B cell (primary cell): Measurements from ENCODE around the gene GRID2. TPM values are rescaled to one million over a fixed set of nuclear protein-coding genes. Genes with fewer than 3 reads are reported as not detected.

Source experiments
- ATAC-seq: fragments of 200-7000 bp; cut with Tn5 transposase; one replicate; pipeline ENCODE4 v1.10.0; 2021; ENCODE audit warnings: low read depth, mild to moderate bottlenecking, moderate number of reproducible peaks, moderate library complexity
- CTCF ChIA-PET: fragments of 350-600 bp; sonication (Branson Sonifier 250); formaldehyde crosslinking; loops from one replicate; lab custom pipeline; 2021; ENCODE audit warnings: antibody characterized with exemption, inconsistent platforms; lab: Charles Lee
- POLR2A ChIA-PET: fragments of 350-600 bp; sonication (Branson Sonifier 250); formaldehyde crosslinking; loops from one replicate; lab custom pipeline; 2021; ENCODE audit warnings: antibody characterized with exemption; lab: Charles Lee
- DNase-seq: peaks from one replicate; pipeline ENCODE4 v3.0.0; 2013
- H2AFZ ChIP-seq: 2 replicates; pipeline ENCODE4 v1.6.1; 2012; ENCODE audit warnings: mild to moderate bottlenecking, low read depth, low read length; ENCODE audit not compliant: insufficient read depth, poor library complexity, severe bottlenecking
- H3K27ac ChIP-seq, 2 donors: 1 replicate in 1 of 2; 2 replicates in 1 of 2; pipeline ENCODE4 v1.5.1; 2012 to 2013; ENCODE audit warnings: low read length in 2 of 2, mild to moderate bottlenecking in 2 of 2, moderate library complexity in 1 of 2
- H3K27me3 ChIP-seq, 4 experiments: fragments of 200-600 bp in 1 of 4; sonication (generic) in 1 of 4; replicated peaks in 1 of 4; 1 replicate in 2 of 4; 2 replicates in 2 of 4; pipeline versions ENCODE4 v1.6.1 to v1.7.0; 2013 to 2016; ENCODE audit warnings: low read length in 3 of 4, mild to moderate bottlenecking in 2 of 4, mixed read lengths in 1 of 4, moderate library complexity in 1 of 4; ENCODE audit not compliant: insufficient read depth in 4 of 4, control insufficient read depth in 3 of 4; ENCODE audit errors: control extremely low read depth in 1 of 4
- H3K36me3 ChIP-seq, 2 experiments: replicated peaks in 1 of 2; 1 replicate in 1 of 2; 2 replicates in 1 of 2; pipeline versions ENCODE4 v1.6.1 to v1.7.1; 2013; ENCODE audit warnings: low read length in 1 of 2; ENCODE audit not compliant: insufficient read depth in 2 of 2, control insufficient read depth in 1 of 2; ENCODE audit errors: control extremely low read depth in 1 of 2, extremely low read depth in 1 of 2
- H3K4me1 ChIP-seq, 2 donors: fragments of 200-600 bp in 1 of 2; sonication (generic) in 1 of 2; 1 replicate in 1 of 2; 2 replicates in 1 of 2; pipeline versions ENCODE4 v1.5.1 to v1.6.1; 2013 to 2017; ENCODE audit warnings: low read length in 2 of 2; ENCODE audit not compliant: control insufficient read depth in 2 of 2, insufficient read depth in 2 of 2
- H3K4me2 ChIP-seq: replicated peaks from 2 replicates; pipeline ENCODE3; 2012; ENCODE audit warnings: mild to moderate bottlenecking, low read depth, low read length; ENCODE audit not compliant: poor library complexity, severe bottlenecking
- H3K4me3 ChIP-seq, 5 experiments: fragments of 200-600 bp in 1 of 5; sonication (generic) in 1 of 5; 1 replicate in 3 of 5; 2 replicates in 2 of 5; pipeline versions ENCODE4 v1.5.1 to v1.7.0; 2011 to 2016; ENCODE audit warnings: low read length in 4 of 5, mild to moderate bottlenecking in 4 of 5, low read depth in 2 of 5, control low read depth in 1 of 5, moderate library complexity in 1 of 5; ENCODE audit not compliant: insufficient read depth in 1 of 5; ENCODE audit errors: control extremely low read depth in 1 of 5, extremely low read depth in 1 of 5
- H3K79me2 ChIP-seq: fragments of 200-600 bp; sonication (generic); one replicate; pipeline ENCODE4 v1.6.0; 2016; ENCODE audit warnings: low read length; ENCODE audit not compliant: control insufficient read depth, insufficient read depth
- H3K9ac ChIP-seq: fragments of 200-600 bp; sonication (generic); 2 replicates; pipeline ENCODE4 v1.6.1; 2017; ENCODE audit warnings: mild to moderate bottlenecking, low read length, moderate library complexity
- H3K9me3 ChIP-seq, 3 donors: one replicate each; pipeline versions ENCODE4 v1.6.1 to v1.7.1; 2013; ENCODE audit warnings: low read length in 2 of 3; ENCODE audit not compliant: control insufficient read depth in 2 of 3, insufficient read depth in 1 of 3; ENCODE audit errors: control extremely low read depth in 1 of 3
- H4K20me1 ChIP-seq: 2 replicates; pipeline ENCODE4 v1.6.0; 2012; ENCODE audit warnings: mild to moderate bottlenecking, low read length; ENCODE audit not compliant: insufficient read depth, control insufficient read depth, poor library complexity, severe bottlenecking
- H3K27ac Mint-ChIP-seq: one replicate; pipeline ENCODE4 v1.8.0; 2021; ENCODE audit warnings: mixed read lengths
- H3K27me3 Mint-ChIP-seq: one replicate; pipeline ENCODE4 v1.8.0; 2021; ENCODE audit warnings: mixed read lengths
- H3K4me1 Mint-ChIP-seq: one replicate; pipeline ENCODE4 v1.8.0; 2021; ENCODE audit warnings: mixed read lengths
- H3K4me3 Mint-ChIP-seq: one replicate; pipeline ENCODE4 v1.8.0; 2021; ENCODE audit warnings: mixed read lengths
- H3K9me3 Mint-ChIP-seq: one replicate; pipeline ENCODE4 v1.8.0; 2022; ENCODE audit warnings: mixed read lengths; ENCODE audit not compliant: insufficient read depth
- EZH2 ChIP-seq: IDR thresholded peaks from 2 replicates; pipeline ENCODE4 v1.6.1; 2012; ENCODE audit warnings: borderline replicate concordance, low read depth, mild to moderate bottlenecking, moderate library complexity, low read length; ENCODE audit not compliant: insufficient read depth, poor library complexity, severe bottlenecking
- WGBS: methylation state at CpG from one replicate; pipeline ENCODE4 v1.1.5; 2013; ENCODE audit warnings: missing lambda C conversion rate; ENCODE audit not compliant: insufficient coverage; 5-methylcytosine and 5-hydroxymethylcytosine counted together
- intact Hi-C: fragments of 100-400 bp; cut with micrococcal nuclease; formaldehyde crosslinking; loops from one replicate; pipeline ENCODE4 v1.10.0; 2022
- polyA plus RNA-seq: library from polyadenylated mRNA; depleted of rRNA; stranded (reverse); fragments of >200 nt; gene quantifications from 2 replicates; pipeline ENCODE4 v1.2.3, GENCODE V29; 2012
- total RNA-seq, 2 donors: library from RNA; stranded (reverse); fragments of 120-200 nt in 1 of 2; gene quantifications; 1 replicate in 1 of 2; 2 replicates in 1 of 2; pipeline versions ENCODE4 v1.2.3 to v1.2.4, GENCODE V29; 2013 to 2022
- TF ChIP-seq, protein P1 (sequence below): fragments of 200-600 bp; IDR thresholded peaks from one replicate; pipeline ENCODE4 v1.8.0; 2022; ENCODE audit warnings: antibody characterized with exemption, mild to moderate bottlenecking

GRID2 gene
- total and polyA plus RNA-seq, 2 donors (not counting 1 experiment from before 2014, with no cell fraction given), result not detected

DNA sequence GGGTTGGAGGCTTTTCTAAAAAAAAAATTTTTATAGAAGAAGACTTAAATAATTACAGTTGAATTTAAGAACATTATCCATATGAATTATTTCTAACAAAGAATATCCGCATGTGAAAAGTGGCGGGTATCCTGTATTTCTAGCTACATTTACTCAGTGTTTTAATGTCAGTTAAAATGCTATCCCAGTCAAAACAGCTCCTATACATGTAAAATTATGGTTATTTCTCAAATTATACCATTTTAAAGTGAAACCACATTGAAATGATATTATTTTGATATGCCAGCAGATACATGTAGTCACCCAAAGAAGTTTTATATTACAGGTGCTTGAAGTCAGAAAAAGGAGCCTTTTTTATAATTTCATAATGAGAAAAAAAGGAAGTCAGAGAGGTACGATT lies 1356.3 kb downstream of the GRID2 start:
- H3K9ac ChIP-seq, result no peak overlapping the region
- no peak overlapping the region for H2AFZ ChIP-seq
- H3K9me3 ChIP-seq, result no peaks in the 10 kb centered on the region
- no peak overlapping the region for H3K27ac ChIP-seq
- no peaks in the 10 kb centered on the region for H3K36me3 ChIP-seq
- intact Hi-C loops, result no loop called here
- Mint-ChIP-seq H3K4me3 (no peak overlapping the region), H3K9me3 (no peaks in the 10 kb centered on the region), H3K4me1 (no peaks in the 10 kb centered on the region), H3K27me3 (no peaks in the 10 kb centered on the region), H3K27ac (no peak overlapping the region)
- H4K20me1 ChIP-seq, result no peaks in the 10 kb centered on the region
- no CpG with 5 or more reads among the region's 3 CpGs for WGBS
- H3K4me2 ChIP-seq, result no peak overlapping the region
- DNase-seq, result no peak
- no peak for TF ChIP-seq EZH2
- TF ChIP-seq, protein P1, sequence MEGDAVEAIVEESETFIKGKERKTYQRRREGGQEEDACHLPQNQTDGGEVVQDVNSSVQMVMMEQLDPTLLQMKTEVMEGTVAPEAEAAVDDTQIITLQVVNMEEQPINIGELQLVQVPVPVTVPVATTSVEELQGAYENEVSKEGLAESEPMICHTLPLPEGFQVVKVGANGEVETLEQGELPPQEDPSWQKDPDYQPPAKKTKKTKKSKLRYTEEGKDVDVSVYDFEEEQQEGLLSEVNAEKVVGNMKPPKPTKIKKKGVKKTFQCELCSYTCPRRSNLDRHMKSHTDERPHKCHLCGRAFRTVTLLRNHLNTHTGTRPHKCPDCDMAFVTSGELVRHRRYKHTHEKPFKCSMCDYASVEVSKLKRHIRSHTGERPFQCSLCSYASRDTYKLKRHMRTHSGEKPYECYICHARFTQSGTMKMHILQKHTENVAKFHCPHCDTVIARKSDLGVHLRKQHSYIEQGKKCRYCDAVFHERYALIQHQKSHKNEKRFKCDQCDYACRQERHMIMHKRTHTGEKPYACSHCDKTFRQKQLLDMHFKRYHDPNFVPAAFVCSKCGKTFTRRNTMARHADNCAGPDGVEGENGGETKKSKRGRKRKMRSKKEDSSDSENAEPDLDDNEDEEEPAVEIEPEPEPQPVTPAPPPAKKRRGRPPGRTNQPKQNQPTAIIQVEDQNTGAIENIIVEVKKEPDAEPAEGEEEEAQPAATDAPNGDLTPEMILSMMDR, result no peak
- H3K79me2 ChIP-seq, result no peaks in the 10 kb centered on the region
- no peaks in the 10 kb centered on the region for H3K4me1 ChIP-seq
- H3K4me3 ChIP-seq, result no peak overlapping the region
- CTCF ChIA-PET, result no interaction called here
- ATAC-seq, result no peak
- no peaks in the 10 kb centered on the region for H3K27me3 ChIP-seq
- POLR2A ChIA-PET, result no interaction called here

- Mint-ChIP-seq H3K4me1 (no peaks in the 10 kb centered on the region), H3K27ac (no peak overlapping the region), H3K27me3 (no peaks in the 10 kb centered on the region), H3K4me3 (no peak overlapping the region), H3K9me3 (no peaks in the 10 kb centered on the region)
- no peaks in the 10 kb centered on the region for H3K4me1 ChIP-seq
- CTCF ChIA-PET, result no interaction called here
- no peaks in the 10 kb centered on the region for H3K27me3 ChIP-seq
- TF ChIP-seq, protein P1, result no peak
- TF ChIP-seq EZH2, result no peak
- H3K9ac ChIP-seq, result no peak overlapping the region
- H3K9me3 ChIP-seq, result no peaks in the 10 kb centered on the region
- H3K27ac ChIP-seq, result no peak overlapping the region
- POLR2A ChIA-PET, result no interaction called here
- intact Hi-C loops, result no loop called here
- H3K4me2 ChIP-seq, result no peak overlapping the region
- H3K4me3 ChIP-seq, result no peak overlapping the region
- DNase-seq (no peak), ATAC-seq (no peak)
- no peaks in the 10 kb centered on the region for H3K36me3 ChIP-seq
- no peak overlapping the region for H2AFZ ChIP-seq
- H4K20me1 ChIP-seq, result no peaks in the 10 kb centered on the region
- WGBS, result no CpG with 5 or more reads among the region's 2 CpGs
- H3K79me2 ChIP-seq, result no peaks in the 10 kb centered on the region
These were observed 1366.7 kb downstream of the GRID2 start for GRCh38 chr4:93670434-93670833.
